GM19395 (cell line): ENCODE data around the gene GOSR1.
A peak's percentile ranks its signal among the peaks of the same experiment; 100 is the strongest.
"Not testable (repeated sequence)": the region's sequence is repeated elsewhere in the genome, so short reads cannot be mapped to it uniquely, and the experiment has no call there.

ENCODE experiments used
- ATAC-seq: cut with Tn5 transposase; IDR thresholded peaks from one replicate; pipeline ENCODE4 v1.9.1; 2021; ENCODE audit warnings: mild to moderate bottlenecking, moderate library complexity; ENCODE audit not compliant: unreplicated experiment

GOSR1 gene

GRCh38 chr17:30541802-30542201 lies 64.6 kb downstream of the GOSR1 start:
- ATAC-seq: no peak

DNA sequence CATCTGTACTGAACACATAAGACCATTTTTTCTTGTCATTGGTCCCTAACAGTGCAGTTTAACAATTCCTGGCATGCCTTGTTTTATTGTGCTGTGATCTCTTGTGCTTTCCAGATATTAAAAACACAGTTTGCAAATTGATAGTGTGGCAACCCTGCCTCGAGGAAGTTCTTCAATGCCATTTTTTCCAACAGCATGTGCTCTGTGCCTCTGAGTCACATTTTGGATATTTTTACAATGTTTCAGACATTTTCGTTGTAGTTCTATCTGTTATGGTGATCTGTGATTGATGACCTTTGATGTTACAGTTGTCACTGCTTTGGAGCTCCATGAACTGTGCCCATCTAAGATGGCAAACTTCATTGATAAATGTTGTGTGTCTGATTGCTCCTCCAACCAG lies 66.2 kb downstream of the GOSR1 start:
- no peak for ATAC-seq

GRCh38 chr17:30545024-30545423 lies 67.8 kb downstream of the GOSR1 start:
- ATAC-seq: no peak

DNA sequence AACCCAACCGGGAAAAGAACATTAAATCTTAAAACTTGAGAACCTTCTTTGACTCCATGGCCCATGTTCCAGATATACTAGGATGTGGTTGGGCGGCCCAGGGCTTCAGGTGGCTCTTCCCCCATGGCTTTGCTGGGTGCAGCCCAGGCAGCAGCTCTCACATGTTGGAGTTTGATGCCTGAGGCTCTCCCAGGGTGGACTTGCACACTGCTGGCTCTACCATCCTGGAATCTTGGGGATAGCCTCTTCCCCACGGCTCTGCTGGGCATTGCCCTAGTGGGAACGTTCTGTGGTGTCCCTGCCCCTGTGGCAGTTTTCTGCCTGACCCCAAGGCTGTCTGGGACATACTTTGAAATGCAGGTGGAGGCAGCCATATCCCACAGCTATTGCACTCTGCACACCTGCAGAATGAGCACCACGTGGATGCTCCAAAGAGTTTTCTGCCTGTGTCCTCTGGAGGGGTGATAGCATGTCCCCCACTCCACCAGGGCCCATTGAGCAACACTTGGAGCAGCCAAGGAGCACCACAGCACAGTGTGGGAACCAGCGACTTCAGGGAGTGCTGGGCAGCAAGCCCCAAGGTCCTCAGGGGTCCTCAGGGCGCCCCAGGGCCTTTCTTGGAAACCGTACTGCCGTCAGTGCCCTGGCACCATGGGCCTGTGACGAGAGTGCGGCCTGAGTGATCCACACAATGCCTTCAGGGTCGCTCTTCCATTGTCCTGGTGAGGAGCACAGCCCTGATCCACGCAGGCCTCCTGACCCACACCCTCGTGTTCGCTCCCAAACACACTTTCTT lies 70.8 kb downstream of the GOSR1 start:
- no peak for ATAC-seq

DNA sequence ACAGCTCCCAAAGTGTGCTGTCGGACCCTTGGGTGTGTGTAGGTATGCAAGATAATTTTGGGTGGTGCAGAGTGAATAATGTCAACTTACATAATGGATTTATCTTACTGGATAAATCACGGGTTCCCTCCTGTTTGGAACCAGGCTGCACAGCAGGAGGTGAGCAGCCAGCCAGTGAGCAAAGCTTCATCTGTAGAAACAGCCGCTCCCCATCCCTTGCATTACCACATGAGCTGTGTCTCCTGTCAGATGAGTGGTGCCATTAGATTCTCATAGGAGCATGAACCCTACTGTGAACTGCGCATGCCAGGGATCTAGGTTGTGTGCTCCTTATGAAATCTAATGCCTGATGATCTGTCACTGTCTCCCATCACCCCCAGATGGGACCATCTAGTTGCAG lies 72.0 kb downstream of the GOSR1 start:
- not testable (repeated sequence) for ATAC-seq

DNA sequence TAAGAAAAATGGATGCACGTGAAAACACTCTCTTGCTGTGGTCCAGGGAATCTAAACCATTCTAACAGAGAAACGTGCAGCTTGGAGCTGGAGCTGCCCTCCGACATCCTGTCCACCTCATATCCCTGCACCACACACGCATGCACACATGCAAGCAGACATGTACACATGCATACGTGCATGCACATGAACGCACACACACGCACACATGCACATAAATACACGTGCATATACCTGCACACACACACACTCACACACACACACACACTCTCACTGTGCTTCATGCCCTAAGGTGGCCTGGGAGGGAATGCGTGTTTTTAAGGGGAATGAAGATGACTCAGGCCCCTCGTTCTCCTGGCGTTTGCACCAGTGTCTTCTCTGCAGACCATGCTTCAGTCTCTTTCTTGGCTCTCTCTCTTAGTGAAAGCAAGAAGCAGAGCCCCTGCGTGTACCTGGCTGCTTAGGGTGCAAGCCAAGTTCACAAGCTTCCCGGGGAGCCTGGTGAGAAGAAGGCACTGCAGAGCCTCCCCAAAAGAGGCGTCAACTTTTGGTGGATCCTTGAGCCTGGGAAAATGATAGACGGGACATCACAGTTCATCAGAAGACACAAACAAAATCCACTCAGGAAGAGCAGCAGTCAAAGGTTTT lies 72.8 kb downstream of the GOSR1 start:
- no peak for ATAC-seq

DNA sequence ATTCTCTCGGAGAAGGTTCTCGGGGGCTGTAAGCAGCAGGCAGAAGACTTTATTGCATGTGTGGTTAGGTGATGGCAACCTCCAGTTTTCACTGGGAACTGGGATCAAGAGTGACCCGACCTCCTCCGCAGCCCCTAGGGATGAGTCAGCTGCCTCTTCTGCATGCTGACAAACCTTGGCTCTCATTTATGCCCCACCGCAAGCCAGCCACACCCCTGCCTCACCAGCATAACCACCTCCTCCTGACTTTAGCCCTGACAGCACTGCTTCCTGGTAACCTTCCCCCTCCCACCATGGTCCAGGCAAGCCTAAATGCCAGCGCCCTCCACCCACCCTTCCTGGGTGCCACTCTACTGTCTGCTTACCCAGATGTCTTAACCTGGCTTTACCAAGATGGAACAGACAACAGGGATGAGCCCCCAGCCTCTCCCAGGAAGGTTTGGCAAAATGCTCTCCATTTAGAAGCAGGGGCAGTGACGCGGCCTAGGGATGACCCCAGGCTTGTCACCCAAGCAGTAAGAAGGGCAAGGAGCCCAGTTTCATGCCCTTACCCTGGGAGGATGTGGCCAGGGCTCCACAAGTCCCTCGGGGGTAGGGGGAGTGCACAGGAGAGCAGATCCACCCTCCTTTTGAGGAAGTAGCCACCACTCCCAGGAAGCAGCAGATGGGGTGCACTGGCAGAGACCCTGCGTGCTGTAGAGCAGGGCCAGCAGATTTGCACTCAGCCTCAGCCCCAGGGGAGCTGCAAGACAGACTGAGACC lies 73.5 kb downstream of the GOSR1 start:
- ATAC-seq: peak; percentile 61

- ATAC-seq: not testable (repeated sequence)
These were observed 74.2 kb downstream of the GOSR1 start for GRCh38 chr17:30551274-30551995.

GRCh38 chr17:30551996-30552339 lies 74.8 kb downstream of the GOSR1 start:
- no peak for ATAC-seq

DNA sequence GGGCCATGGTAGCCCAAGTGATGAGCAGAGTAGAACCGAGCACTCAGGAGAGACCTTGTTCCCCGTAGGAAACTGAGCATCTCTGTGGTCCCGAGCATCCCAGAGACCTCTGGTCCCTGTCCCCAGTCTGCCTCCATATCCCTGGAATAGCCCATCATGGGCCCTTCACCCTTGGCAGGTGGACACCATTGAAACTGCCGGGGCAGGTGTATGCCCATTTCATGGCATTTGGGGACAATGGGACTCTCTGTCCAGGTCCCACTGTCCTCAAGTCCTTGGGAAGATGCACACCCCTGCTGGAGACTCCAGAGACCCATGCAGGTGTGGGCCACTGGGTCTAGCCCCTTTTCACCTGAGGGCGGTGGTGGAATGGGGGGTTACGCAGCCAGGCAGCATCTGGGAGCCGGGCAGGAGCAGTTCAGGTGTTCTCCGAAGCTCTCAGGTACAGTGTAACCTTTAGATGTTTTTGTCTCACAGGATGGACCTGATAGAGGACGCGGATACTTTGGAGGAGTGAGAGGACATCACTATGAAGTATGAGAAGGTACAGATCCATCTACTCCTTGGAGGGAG lies 75.9 kb downstream of the GOSR1 start:
- ATAC-seq: no peak

DNA sequence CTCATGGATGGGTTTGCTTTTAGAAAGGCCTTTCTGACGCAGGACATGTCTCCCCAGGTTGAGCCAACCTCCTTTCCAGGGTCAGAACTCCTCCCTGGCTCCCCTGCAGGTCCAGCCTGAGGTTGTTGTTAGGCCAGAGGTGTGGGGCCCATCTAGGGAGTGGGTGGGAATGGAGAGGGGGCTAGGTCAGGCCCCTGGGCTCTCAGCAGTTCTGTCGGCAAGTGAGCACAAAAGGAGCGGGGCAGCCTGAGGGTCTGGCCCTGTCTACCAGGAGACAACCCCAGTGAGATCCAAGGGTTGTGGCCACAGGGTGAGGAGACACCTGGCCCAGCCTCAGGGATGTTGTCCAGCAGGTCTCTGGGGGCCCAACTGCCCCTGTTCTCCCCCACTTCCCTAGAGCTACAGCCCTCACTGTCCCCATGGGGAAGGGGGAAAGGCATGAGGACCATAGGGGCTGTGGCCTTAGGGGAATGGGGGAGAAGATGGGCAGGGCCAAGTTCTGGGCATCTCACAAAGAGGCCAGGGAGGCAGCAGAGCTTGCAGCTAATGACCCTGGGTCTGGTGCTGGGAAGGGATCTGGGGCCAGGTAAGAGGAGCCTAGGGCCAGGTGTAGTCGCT lies 76.7 kb downstream of the GOSR1 start:
- ATAC-seq: not testable (repeated sequence)

DNA sequence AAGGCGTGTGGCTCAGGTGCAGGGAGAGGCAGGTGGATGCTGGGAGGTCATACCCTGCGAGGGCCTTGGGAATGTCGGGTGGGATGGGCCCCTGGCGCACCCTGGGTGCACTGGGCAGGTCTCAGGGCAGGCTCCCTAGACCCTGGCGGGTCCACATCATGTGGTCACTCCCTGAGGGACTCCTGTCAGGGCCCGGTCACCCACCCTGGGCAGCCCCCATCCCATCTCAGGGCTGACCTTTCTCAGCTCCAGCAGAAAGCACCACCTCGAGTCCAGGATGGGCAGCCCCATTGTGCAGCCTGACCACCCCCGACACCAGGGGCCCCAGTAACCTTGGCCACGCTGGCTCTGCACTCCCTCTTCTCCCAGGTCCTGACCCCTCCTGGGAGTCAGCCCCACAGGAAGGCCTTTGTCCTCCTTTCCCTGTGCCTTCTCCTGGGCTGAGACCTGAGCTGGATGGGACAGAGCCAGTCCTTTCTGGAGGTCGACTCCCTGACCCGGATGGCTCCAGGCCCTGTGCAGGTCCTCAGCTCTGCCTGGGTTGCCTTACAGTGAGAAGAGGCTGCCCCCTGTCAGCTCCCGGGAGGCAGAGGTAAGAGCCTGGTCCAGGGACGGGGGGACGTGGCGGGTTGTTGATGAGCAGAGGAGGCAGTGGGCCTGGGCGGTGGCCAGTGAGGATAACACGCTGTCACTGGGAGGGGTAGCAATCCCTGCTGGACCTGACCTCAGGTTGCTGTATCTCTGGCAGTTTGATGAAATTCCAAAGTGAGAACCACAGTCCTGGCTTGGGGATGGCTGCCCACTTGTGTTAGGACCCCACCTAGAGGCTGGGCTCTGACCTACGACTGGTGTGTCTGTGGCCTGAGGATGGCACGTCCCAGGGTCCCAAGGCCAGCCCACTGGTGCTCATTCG lies 77.9 kb downstream of the GOSR1 start:
- ATAC-seq: no peak

GRCh38 chr17:30555942-30556341 lies 78.7 kb downstream of the GOSR1 start:
- no peak for ATAC-seq

GRCh38 chr17:30556374-30557332 lies 79.4 kb downstream of the GOSR1 start:
- ATAC-seq: no peak

- ATAC-seq: no peak
These were observed 80.9 kb downstream of the GOSR1 start for GRCh38 chr17:30557916-30558685.

GRCh38 chr17:30558686-30559545 lies 81.7 kb downstream of the GOSR1 start:
- ATAC-seq: no peak

DNA sequence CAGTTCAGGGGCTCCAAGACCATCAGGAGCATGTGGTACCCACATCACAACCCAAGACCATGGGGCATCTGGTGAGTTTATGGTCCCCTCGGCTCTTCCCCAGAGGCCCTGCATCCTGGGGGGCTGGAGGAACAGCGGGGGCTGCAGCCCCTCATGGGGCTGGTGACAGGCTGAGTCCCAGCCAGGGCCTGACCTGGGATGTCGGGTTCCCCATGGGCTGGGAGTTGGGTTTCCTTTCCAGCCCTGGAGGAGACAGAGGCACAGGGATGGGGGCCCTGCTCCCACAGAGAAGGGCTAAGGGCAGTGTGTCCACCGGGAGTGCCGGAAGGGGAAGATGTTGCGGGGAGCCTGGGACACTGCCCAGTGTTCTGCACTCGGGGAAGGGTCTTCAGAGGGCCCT lies 82.4 kb downstream of the GOSR1 start:
- ATAC-seq: no peak
